Nephron progenitor cell (in vitro differentiated cells): ENCODE results near the gene CCL4.
"Not testable (repeated sequence)": the region's sequence is repeated elsewhere in the genome, so short reads cannot be mapped to it uniquely, and the experiment has no call there.

Experiments used
- DNase-seq: peaks from one replicate; pipeline ENCODE4 v3.0.0; 2021
- H3K27ac Mint-ChIP-seq: 2 replicates; pipeline ENCODE4 v1.8.0; 2021; ENCODE audit warnings: mild to moderate bottlenecking, moderate library complexity, mixed read lengths
- H3K27me3 Mint-ChIP-seq: 2 replicates; pipeline ENCODE4 v1.8.0; 2021; ENCODE audit warnings: mild to moderate bottlenecking, low read depth, mixed read lengths; ENCODE audit not compliant: poor library complexity
- H3K36me3 Mint-ChIP-seq: 2 replicates; pipeline ENCODE4 v1.8.0; 2021; ENCODE audit warnings: low read depth, mixed read lengths
- H3K4me1 Mint-ChIP-seq: 2 replicates; pipeline ENCODE4 v1.8.0; 2021; ENCODE audit warnings: mixed read lengths
- H3K4me3 Mint-ChIP-seq: 2 replicates; pipeline ENCODE4 v1.8.0; 2021; ENCODE audit warnings: mild to moderate bottlenecking, moderate library complexity, mixed read lengths
- H3K9me3 Mint-ChIP-seq: 2 replicates; pipeline ENCODE4 v1.8.0; 2021; ENCODE audit warnings: mild to moderate bottlenecking, moderate library complexity, mixed read lengths
- CTCF ChIP-seq: fragments of 200-600 bp; sonication (generic); IDR thresholded peaks from 2 replicates; pipeline ENCODE4 v1.5.0; 2021; ENCODE audit warnings: antibody characterized with exemption

CCL4 gene

GRCh38 chr17:36071751-36072150, 31.9 kb upstream of the CCL4 start:
- Mint-ChIP-seq H3K4me3 (no peak overlapping the region), H3K27ac (no peak overlapping the region), H3K4me1 (no peaks in the 10 kb centered on the region), H3K9me3 (peaks cover 2% of the 10 kb centered on the region), H3K36me3 (no peaks in the 10 kb centered on the region), H3K27me3 (peaks cover 18% of the 10 kb centered on the region)
- TF ChIP-seq CTCF: no peak
- DNase-seq: no peak

GRCh38 chr17:36072431-36073121, 31.1 kb upstream of the CCL4 start:
- DNase-seq: peak; percentile 75
- H3K27ac Mint-ChIP-seq: peak overlapping the region; percentile 20
- peak; percentile 77 for TF ChIP-seq CTCF

GRCh38 chr17:36074365-36074764, 29.3 kb upstream of the CCL4 start:
- no peak for DNase-seq
- no peak for TF ChIP-seq CTCF
- H3K4me1 Mint-ChIP-seq: no peaks in the 10 kb centered on the region
- H3K27me3 Mint-ChIP-seq: peaks cover 27% of the 10 kb centered on the region
- H3K9me3 Mint-ChIP-seq: peaks cover 4% of the 10 kb centered on the region
- H3K36me3 Mint-ChIP-seq: no peaks in the 10 kb centered on the region
- no peak overlapping the region for H3K4me3 Mint-ChIP-seq
- no peak overlapping the region for H3K27ac Mint-ChIP-seq

More at GRCh38 chr17:36072431-36073121, 31.1 kb upstream of the CCL4 start:
- Mint-ChIP-seq H3K4me1 (no peaks in the 10 kb centered on the region), H3K27me3 (peaks cover 21% of the 10 kb centered on the region), H3K9me3 (peaks cover 4% of the 10 kb centered on the region), H3K36me3 (no peaks in the 10 kb centered on the region), H3K4me3 (no peak overlapping the region)

GRCh38 chr17:36081681-36082471, 21.8 kb upstream of the CCL4 start:
- not testable (repeated sequence) for DNase-seq, H3K4me3 Mint-ChIP-seq, H3K36me3 Mint-ChIP-seq, H3K9me3 Mint-ChIP-seq, H3K4me1 Mint-ChIP-seq, H3K27ac Mint-ChIP-seq
- peaks cover 30% of the 10 kb centered on the region for H3K27me3 Mint-ChIP-seq

GRCh38 chr17:36082482-36083120, 21.0 kb upstream of the CCL4 start:
- not testable (repeated sequence) for DNase-seq, H3K27ac Mint-ChIP-seq, H3K36me3 Mint-ChIP-seq, H3K4me1 Mint-ChIP-seq, H3K4me3 Mint-ChIP-seq, H3K9me3 Mint-ChIP-seq
- H3K27me3 Mint-ChIP-seq: peaks cover 27% of the 10 kb centered on the region

- H3K36me3 Mint-ChIP-seq, H3K9me3 Mint-ChIP-seq, H3K4me3 Mint-ChIP-seq, H3K27ac Mint-ChIP-seq, DNase-seq, H3K4me1 Mint-ChIP-seq: not testable (repeated sequence)
- H3K27me3 Mint-ChIP-seq: peaks cover 21% of the 10 kb centered on the region
Observed at GRCh38 chr17:36083691-36084090, 19.9 kb upstream of the CCL4 start.

GRCh38 chr17:36085765-36086164, 17.9 kb upstream of the CCL4 start:
- Mint-ChIP-seq H3K4me1 (peaks cover 4% of the 10 kb centered on the region), H3K27ac (no peak overlapping the region), H3K4me3 (no peak overlapping the region), H3K36me3 (no peaks in the 10 kb centered on the region), H3K27me3 (peaks cover 20% of the 10 kb centered on the region), H3K9me3 (no peaks in the 10 kb centered on the region)
- DNase-seq: no peak
- no peak for TF ChIP-seq CTCF
